GM12873 (cell line): ENCODE data around the gene TMEM138.
A peak's percentile ranks its signal among the peaks of the same experiment; 100 is the strongest.

Experiments
- CTCF ChIP-seq: IDR thresholded peaks from 2 replicates; pipeline ENCODE4 v1.5.1; 2012; ENCODE audit warnings: low read depth, mild to moderate bottlenecking, moderate library complexity, low read length, control low read depth; ENCODE audit not compliant: insufficient read depth; ENCODE audit errors: missing control alignments

Gene TMEM138

DNA sequence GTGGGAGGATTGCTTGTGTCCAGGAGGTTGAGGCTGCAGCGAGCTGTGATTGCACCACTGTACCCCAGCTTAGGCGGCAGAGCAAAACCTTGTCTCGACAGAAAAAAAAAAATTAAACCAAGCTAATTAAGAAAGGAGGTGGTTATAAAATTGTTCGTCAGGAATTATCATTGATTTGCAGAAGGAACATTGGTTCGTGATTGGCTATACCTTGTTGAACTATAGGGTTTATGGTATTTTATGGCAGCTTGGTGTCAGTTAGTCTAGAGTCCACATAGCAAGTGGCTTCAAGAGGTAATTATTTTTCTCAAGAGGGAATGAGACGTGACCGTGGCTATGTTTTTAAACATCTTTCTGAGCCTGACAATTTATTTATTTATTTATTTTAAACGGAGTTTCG is 18.7 kb downstream of the TMEM138 start:
- TF ChIP-seq CTCF, result no peak

GRCh38 chr11:61384271-61385242 is 22.4 kb downstream of the TMEM138 start:
- TF ChIP-seq CTCF, result peak; percentile 54

DNA sequence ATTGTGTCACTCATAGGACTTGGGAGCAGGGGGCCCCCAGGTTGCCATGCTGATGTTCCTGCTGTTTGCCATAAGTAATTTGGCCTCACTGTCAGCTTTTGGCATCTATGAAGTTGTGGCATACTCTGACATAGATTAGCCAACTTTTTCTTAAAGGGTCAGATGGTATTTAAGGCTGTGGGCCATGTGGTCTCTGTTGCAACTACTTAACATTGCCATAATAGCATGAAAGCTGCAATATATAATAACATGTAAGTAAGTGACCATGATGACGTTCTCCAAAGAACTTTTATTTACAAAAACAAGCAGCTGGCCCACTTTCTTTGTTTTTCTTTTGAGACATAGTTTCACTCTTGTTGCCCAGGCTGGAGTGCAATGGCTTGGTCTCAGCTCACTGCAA is 28.0 kb downstream of the TMEM138 start:
- TF ChIP-seq CTCF, result no peak

DNA sequence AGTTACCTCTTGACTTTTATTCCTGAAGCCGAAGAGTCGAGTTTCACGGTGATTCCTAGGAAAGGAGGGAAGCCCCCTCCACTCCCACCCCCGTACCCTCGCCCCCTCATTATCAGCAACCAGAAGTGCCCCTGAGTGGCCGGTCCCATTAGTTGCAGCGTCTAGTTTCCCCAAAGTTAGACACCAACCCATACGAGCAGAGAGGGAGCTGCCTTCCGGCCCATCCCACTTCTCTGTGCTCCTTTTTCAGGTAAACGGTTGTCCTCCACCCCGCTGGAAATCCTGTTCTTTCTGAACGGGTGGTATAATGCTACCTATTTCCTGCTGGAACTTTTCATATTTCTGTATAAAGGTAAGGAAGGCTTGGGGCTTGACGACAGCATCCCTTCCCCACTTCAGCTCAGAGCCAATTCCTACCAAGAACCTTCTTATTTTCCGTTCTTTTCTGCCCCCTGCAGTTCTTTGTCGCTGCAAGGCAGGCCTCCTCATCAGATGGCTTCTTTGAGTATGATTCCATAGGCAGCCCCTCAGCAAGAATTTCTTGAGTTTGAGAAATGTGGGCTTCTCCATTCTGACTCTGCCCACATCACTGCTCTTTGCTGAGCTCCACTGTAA is 30.9 kb downstream of the TMEM138 start:
- peak; percentile 35 for TF ChIP-seq CTCF

GRCh38 chr11:61401173-61401572 is 39.0 kb downstream of the TMEM138 start:
- no peak for TF ChIP-seq CTCF

DNA sequence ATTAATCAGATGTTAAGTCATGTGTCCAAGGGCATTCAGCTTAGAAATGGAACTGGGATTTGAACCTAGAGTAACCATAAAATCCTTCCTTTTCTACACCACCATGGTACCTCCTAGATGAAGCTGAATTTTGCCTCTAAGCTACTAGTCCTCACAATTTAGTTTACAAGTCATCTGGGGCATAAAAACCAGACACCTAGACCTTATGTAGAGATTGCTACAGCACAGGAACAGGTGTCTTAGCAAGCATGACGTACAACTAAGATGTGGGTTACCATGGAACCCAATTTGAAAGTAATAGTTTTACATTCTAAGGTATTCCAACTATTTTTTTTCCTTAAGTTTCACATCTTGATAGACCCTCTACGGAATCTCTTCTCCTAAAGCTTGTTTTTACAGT is 39.4 kb downstream of the TMEM138 start:
- TF ChIP-seq CTCF, result no peak

- no peak for TF ChIP-seq CTCF
Measured at GRCh38 chr11:61403658-61404057, 41.5 kb downstream of the TMEM138 start.
